Psoas muscle (tissue), 8 donors: ENCODE measurements around the gene KIF3A. TPM values are rescaled to one million over a fixed set of nuclear protein-coding genes. Genes with fewer than 3 reads are reported as not detected.

Experiments
- ATAC-seq, 4 donors: fragments of 200-7000 bp; cut with Tn5 transposase; one replicate each; pipeline ENCODE4 v1.9.1; 2020; ENCODE audit warnings: moderate library complexity in 3 of 4, mild to moderate bottlenecking in 2 of 4
- DNase-seq, 2 donors: peaks; one replicate each; pipeline ENCODE4 v3.0.0-alpha.2; 2020
- H3K27ac ChIP-seq: fragments of 200-600 bp; one replicate; pipeline ENCODE4 v1.8.0; 2022
- H3K27me3 ChIP-seq, 3 donors: fragments of 200-600 bp in 1 of 3; one replicate each; pipeline versions ENCODE4 v1.6.1 to v1.8.0; 2013 to 2022; ENCODE audit warnings: low read length in 2 of 3, mild to moderate bottlenecking in 2 of 3, moderate library complexity in 1 of 3; ENCODE audit not compliant: insufficient read depth in 3 of 3
- H3K36me3 ChIP-seq, 2 donors: fragments of 200-600 bp in 1 of 2; one replicate each; pipeline versions ENCODE4 v1.6.1 to v1.8.0; 2013 to 2022; ENCODE audit warnings: low read depth in 1 of 2, mild to moderate bottlenecking in 1 of 2, moderate library complexity in 1 of 2; ENCODE audit not compliant: insufficient read depth in 1 of 2
- H3K4me1 ChIP-seq: fragments of 200-600 bp; one replicate; pipeline ENCODE4 v1.8.0; 2022
- H3K4me3 ChIP-seq: fragments of 200-600 bp; one replicate; pipeline ENCODE4 v1.8.0; 2022; ENCODE audit warnings: mild to moderate bottlenecking
- H3K9me3 ChIP-seq: fragments of 200-600 bp; one replicate; pipeline ENCODE4 v1.8.0; 2022
- CTCF ChIP-seq: fragments of 200-600 bp; IDR thresholded peaks from one replicate; pipeline ENCODE4 v1.8.0; 2022; ENCODE audit warnings: antibody characterized with exemption
- WGBS, 3 donors: extraction: QIAGEN DNeasy Blood & Tissue Kit; methylation state at CpG; one replicate each; pipeline versions ENCODE4 v1.1.6 to v1.1.7; 2013; 5-methylcytosine and 5-hydroxymethylcytosine counted together
- intact Hi-C, 2 donors: fragments of 100-400 bp; cut with DNase I; formaldehyde crosslinking; loops; one replicate each; pipeline versions ENCODE4 v1.11.0 to v1.14.2; 2022
- polyA plus RNA-seq, 3 donors: library from polyadenylated mRNA; stranded (reverse); fragments of 200-250 nt; gene quantifications; one replicate each; pipeline ENCODE4 v1.2.3, GENCODE V29; 2013
- total RNA-seq, 4 donors: library from RNA; stranded (reverse); fragmentation: NEBNext Ultra II Directional in 2 of 4; extraction: Animal tissue kit (Norgen Biotek cat#: 25700) in 2 of 4; gene quantifications; one replicate each; pipeline versions ENCODE4 v1.2.1 to v1.2.4, GENCODE V29; 2021 to 2023
- donor health status: healthy with polysubstance abuse.
- donor health status: DM: no; HTN: no; CAD: no; lungs with moderate emphysema.
- donor health status: Bipolar disorder and iron deficiency.
- donor health status: healthy.
- donor health status: DM: yes; HTN: yes; CAD: no.
- donor health status: DM: no; HTN: no; CAD: no.
- donor health status: DM: no; HTN: no; CAD: no.
- donor health status: DM: yes; HTN: yes; CAD: no.

Gene KIF3A
- total and polyA plus RNA-seq, 7 donors, result 2.5 to 8.0 (median 4.3) TPM

GRCh38 chr5:132684922-132685720 lies 52.2 kb downstream of the KIF3A start:
- Histone ChIP-seq H3K36me3 (no peaks in the 10 kb centered on the region), H3K27ac (no peak overlapping the region), H3K9me3 (no peaks in the 10 kb centered on the region), H3K4me1 (no peaks in the 10 kb centered on the region), H3K27me3 (no peaks in the 10 kb centered on the region), H3K4me3 (no peak overlapping the region)
- DNase-seq, result no peak
- intact Hi-C loops, result no loop called here
- WGBS, 3 donors, result 88 to 92% (median 89%) methylated on average over 12 of the region's 12 CpGs
- TF ChIP-seq CTCF, result no peak
- ATAC-seq, result no peak

- Histone ChIP-seq H3K9me3 (no peaks in the 10 kb centered on the region), H3K4me1 (no peaks in the 10 kb centered on the region), H3K27ac (no peak overlapping the region), H3K4me3 (no peak overlapping the region), H3K27me3 (no peaks in the 10 kb centered on the region), H3K36me3 (no peaks in the 10 kb centered on the region)
- 89 to 95% (median 94%) methylated on average over 6 of the region's 6 CpGs for WGBS, 3 donors
- ATAC-seq, result no peak
- TF ChIP-seq CTCF, result no peak
- intact Hi-C loops, result no loop called here
- no peak for DNase-seq
These were observed 52.9 kb downstream of the KIF3A start for GRCh38 chr5:132684491-132684890.

DNA sequence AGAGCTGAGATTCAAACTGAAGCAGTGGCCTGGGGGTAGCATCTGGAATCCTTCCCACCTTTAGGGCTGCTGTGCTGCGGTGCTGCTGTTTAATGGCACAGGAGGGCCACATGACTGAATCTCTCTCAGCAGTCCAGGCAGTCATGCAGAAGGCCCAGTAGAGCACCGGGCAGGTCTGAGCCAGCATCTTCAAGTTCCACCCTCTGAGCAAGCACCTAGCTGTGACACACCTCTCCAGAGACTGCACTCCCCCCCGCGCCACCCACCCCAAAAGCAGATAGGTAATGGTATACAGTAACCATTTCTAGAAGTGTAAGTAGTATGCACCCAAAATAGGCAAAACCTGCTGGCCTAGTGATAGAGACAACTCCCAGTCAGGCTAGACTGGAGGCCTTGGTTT lies 55.4 kb downstream of the KIF3A start:
- Histone ChIP-seq H3K27ac (no peak overlapping the region), H3K9me3 (no peaks in the 10 kb centered on the region), H3K4me3 (no peak overlapping the region), H3K27me3 (peaks cover 0 to 2% (median 0%) of the 10 kb centered on the region in 3 donors), H3K36me3 (no peaks in the 10 kb centered on the region), H3K4me1 (no peaks in the 10 kb centered on the region)
- DNase-seq (no peak), ATAC-seq (no peak)
- WGBS, 3 donors, result 80 to 97% (median 94%) methylated on average over 4 of the region's 4 CpGs
- intact Hi-C loops, result no loop called here
- no peak for TF ChIP-seq CTCF

- no peak for DNase-seq
- H3K36me3 ChIP-seq, result no peaks in the 10 kb centered on the region
- H3K4me3 ChIP-seq, result no peak overlapping the region
- no peak for TF ChIP-seq CTCF
- H3K9me3 ChIP-seq, result no peaks in the 10 kb centered on the region
- intact Hi-C loops, result no loop called here
- H3K27me3 ChIP-seq, result peaks cover 0 to 2% (median 0%) of the 10 kb centered on the region in 3 donors
- no peaks in the 10 kb centered on the region for H3K4me1 ChIP-seq
- 92 to 95% (median 94%) methylated on average over 2 of the region's 2 CpGs for WGBS, 3 donors
- no peak for ATAC-seq
- no peak overlapping the region for H3K27ac ChIP-seq
These were observed 55.9 kb downstream of the KIF3A start for GRCh38 chr5:132681476-132681831.
